AG09309 (cell line): ENCODE data around the gene SFTPB.

Experiments
- DNase-seq: peaks from one replicate; pipeline ENCODE4 v3.0.0-alpha.2; 2010; ENCODE audit warnings: low read depth
- H3K4me3 ChIP-seq: 2 replicates; pipeline ENCODE4 v1.5.1; 2011; ENCODE audit warnings: mild to moderate bottlenecking, low read depth, low read length, moderate library complexity; ENCODE audit not compliant: control insufficient read depth
- TF ChIP-seq, protein P1 (sequence below): IDR thresholded peaks from 2 replicates; pipeline ENCODE4 v1.5.1; 2011; ENCODE audit warnings: mild to moderate bottlenecking, low read depth, low read length, inconsistent platforms; ENCODE audit not compliant: insufficient read depth, control insufficient read depth; ENCODE audit errors: missing control alignments

SFTPB gene

GRCh38 chr2:85702800-85703199, 34.8 kb upstream of the SFTPB start:
- no peak overlapping the region for H3K4me3 ChIP-seq
- TF ChIP-seq, protein P1, sequence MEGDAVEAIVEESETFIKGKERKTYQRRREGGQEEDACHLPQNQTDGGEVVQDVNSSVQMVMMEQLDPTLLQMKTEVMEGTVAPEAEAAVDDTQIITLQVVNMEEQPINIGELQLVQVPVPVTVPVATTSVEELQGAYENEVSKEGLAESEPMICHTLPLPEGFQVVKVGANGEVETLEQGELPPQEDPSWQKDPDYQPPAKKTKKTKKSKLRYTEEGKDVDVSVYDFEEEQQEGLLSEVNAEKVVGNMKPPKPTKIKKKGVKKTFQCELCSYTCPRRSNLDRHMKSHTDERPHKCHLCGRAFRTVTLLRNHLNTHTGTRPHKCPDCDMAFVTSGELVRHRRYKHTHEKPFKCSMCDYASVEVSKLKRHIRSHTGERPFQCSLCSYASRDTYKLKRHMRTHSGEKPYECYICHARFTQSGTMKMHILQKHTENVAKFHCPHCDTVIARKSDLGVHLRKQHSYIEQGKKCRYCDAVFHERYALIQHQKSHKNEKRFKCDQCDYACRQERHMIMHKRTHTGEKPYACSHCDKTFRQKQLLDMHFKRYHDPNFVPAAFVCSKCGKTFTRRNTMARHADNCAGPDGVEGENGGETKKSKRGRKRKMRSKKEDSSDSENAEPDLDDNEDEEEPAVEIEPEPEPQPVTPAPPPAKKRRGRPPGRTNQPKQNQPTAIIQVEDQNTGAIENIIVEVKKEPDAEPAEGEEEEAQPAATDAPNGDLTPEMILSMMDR, result no peak
- DNase-seq, result no peak

- H3K4me3 ChIP-seq, result no peak overlapping the region
- no peak for DNase-seq
- TF ChIP-seq, protein P1, result no peak
Measured at GRCh38 chr2:85702172-85702571, 34.2 kb upstream of the SFTPB start.

GRCh38 chr2:85699325-85699724, 31.3 kb upstream of the SFTPB start:
- DNase-seq, result no peak
- H3K4me3 ChIP-seq, result no peak overlapping the region
- TF ChIP-seq, protein P1, result no peak

DNA sequence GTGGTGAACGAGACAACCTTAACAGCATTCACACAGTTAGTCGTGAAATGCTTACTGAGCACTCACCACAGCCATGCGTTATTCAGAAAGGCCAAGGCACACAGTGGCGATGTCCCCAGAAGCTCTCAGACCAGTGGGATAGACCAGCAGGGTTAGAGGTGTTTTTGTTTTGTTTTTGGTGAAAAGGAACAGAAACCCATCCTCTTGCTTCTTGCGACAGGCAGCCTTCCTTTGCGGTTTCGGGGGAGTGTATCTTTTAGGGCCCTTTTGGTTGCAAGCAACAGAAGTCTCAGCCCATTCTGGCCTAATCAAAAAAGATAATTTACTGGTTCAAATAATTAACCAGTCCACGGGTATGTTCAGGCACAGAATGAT, 30.9 kb upstream of the SFTPB start:
- no peak overlapping the region for H3K4me3 ChIP-seq
- no peak for DNase-seq
- TF ChIP-seq, protein P1, result no peak

GRCh38 chr2:85698184-85698879, 30.3 kb upstream of the SFTPB start:
- TF ChIP-seq, protein P1, result no peak
- no peak for DNase-seq
- H3K4me3 ChIP-seq, result no peak overlapping the region

- no peak overlapping the region for H3K4me3 ChIP-seq
- no peak for DNase-seq
- TF ChIP-seq, protein P1, result no peak
Measured at GRCh38 chr2:85697716-85698115, 29.7 kb upstream of the SFTPB start.
